ENCODE results near the gene GBX1. TPM values are rescaled to one million over a fixed set of nuclear protein-coding genes. Genes with fewer than 3 reads are reported as not detected.

The GBX1 gene
- total and polyA plus RNA-seq, 2 donors (not counting 3 experiments of a cell fraction or from before 2014, with no cell fraction given), result not detected

DNA sequence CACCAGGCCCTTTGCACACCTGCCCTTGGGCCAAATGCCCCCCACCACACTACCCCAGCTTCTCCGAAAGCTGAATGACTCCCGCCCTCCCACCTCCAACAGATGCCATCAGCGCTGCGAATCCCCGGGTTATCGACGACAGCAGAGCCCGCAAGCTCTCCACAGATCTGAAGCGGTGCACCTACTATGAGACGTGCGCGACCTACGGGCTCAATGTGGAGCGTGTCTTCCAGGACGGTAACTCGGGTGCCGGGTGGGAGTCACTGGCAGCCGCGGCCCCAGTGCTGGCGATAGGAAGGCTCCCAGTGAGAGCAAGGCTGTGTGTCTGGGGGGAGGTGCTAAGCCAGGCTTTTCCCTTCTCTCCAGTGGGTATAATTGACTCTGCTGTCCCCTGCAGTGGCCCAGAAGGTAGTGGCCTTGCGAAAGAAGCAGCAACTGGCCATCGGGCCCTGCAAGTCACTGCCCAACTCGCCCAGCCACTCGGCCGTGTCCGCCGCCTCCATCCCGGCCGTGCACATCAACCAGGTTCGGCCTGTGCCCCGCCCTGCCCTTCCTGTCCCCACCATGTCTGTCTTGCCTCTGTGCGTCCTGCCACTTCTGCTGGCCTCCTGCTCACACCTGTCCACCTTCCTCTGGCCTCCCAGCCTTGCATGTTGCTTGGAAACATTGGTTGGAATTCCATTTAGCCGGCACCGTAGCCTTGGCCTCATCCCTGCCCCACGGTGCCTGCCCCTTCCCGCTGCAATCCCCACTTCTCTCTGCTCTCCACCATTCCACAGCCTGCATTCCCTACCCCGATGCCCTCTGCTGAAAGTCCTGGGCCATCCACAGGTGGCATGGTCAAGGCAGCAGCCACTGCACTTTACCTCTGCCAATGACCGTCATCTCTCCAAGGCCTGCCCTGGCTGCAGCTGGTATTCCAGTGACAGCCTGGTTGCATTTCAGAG, 49.1 kb downstream of the GBX1 start:
- Histone ChIP-seq H3K27ac (ENCODE audit: insufficient read depth, low read depth, low read length) (no peak overlapping the region), H3K4me1 (ENCODE audit: control insufficient read depth, extremely low read depth, insufficient read depth, low read length) (peaks cover 20% of the 10 kb centered on the region), H3K9ac (replicated peaks; ENCODE audit: extremely low read depth, insufficient read depth, low read length) (no peak overlapping the region), H3K9me3 (replicated peaks; ENCODE audit: control insufficient read depth, insufficient read depth, low read length) (no peaks in the 10 kb centered on the region), H3K36me3 (ENCODE audit: control insufficient read depth in 2 of 2, extremely low read depth in 1 of 2, insufficient read depth in 2 of 2, low read length in 2 of 2) (peaks cover 9 to 43% of the 10 kb centered on the region in 2 experiments), H4K20me1 (replicated peaks; ENCODE audit: control insufficient read depth, extremely low read depth, insufficient read depth, low read length) (no peaks in the 10 kb centered on the region), H3K9me1 (replicated peaks; ENCODE audit: control insufficient read depth, extremely low read depth, insufficient read depth, low read length) (no peaks in the 10 kb centered on the region), H2AFZ (ENCODE audit: low read depth, low read length) (no peak overlapping the region), H3K79me2 (ENCODE audit: control insufficient read depth, insufficient read depth, low read length) (peaks cover 30% of the 10 kb centered on the region), H3K27me3 (ENCODE audit: control insufficient read depth in 2 of 2, insufficient read depth in 2 of 2, low read length in 2 of 2) (no peaks in the 10 kb centered on the region), H3K4me2 (ENCODE audit: insufficient read depth, low read length) (no peak overlapping the region), H3K4me3 (replicated peaks in 1 of 3; ENCODE audit: insufficient read depth in 1 of 3, low read depth in 1 of 3, low read length in 3 of 3) (no peak overlapping the region)
- intact Hi-C loops (cut with micrococcal nuclease), result no loop called here
- TF ChIP-seq JUN (IDR thresholded peaks at IDR 0.05; ENCODE audit: borderline replicate concordance, insufficient read depth, insufficient read length, low read depth), result no peak
- TF ChIP-seq, protein P1, sequence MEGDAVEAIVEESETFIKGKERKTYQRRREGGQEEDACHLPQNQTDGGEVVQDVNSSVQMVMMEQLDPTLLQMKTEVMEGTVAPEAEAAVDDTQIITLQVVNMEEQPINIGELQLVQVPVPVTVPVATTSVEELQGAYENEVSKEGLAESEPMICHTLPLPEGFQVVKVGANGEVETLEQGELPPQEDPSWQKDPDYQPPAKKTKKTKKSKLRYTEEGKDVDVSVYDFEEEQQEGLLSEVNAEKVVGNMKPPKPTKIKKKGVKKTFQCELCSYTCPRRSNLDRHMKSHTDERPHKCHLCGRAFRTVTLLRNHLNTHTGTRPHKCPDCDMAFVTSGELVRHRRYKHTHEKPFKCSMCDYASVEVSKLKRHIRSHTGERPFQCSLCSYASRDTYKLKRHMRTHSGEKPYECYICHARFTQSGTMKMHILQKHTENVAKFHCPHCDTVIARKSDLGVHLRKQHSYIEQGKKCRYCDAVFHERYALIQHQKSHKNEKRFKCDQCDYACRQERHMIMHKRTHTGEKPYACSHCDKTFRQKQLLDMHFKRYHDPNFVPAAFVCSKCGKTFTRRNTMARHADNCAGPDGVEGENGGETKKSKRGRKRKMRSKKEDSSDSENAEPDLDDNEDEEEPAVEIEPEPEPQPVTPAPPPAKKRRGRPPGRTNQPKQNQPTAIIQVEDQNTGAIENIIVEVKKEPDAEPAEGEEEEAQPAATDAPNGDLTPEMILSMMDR (IDR thresholded peaks at IDR 0.05; ENCODE audit: extremely low read depth in 1 of 2, insufficient read depth in 1 of 2, low read depth in 1 of 2, low read length in 2 of 2), result no peak
- no peak for TF ChIP-seq EZH2 (IDR thresholded peaks at IDR 0.05; ENCODE audit: borderline replicate concordance, low read depth, low read length, severe bottlenecking)
- TF ChIP-seq MYC (IDR thresholded peaks at IDR 0.05; ENCODE audit: low read depth, low read length), result no peak
- TF ChIP-seq, protein P2, sequence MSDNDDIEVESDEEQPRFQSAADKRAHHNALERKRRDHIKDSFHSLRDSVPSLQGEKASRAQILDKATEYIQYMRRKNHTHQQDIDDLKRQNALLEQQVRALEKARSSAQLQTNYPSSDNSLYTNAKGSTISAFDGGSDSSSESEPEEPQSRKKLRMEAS (IDR thresholded peaks at IDR 0.05; ENCODE audit: insufficient read depth, insufficient read length), result no peak
- no peak for TF ChIP-seq POLR2AphosphoS5 (IDR thresholded peaks at IDR 0.05; ENCODE audit: insufficient read depth, low read depth, low read length)
- no peak for TF ChIP-seq FOS (IDR thresholded peaks at IDR 0.05; ENCODE audit: borderline replicate concordance, insufficient read depth, low read length)
- TF ChIP-seq POLR2A (IDR thresholded peaks at IDR 0.05; ENCODE audit: low read depth, low read length), result no peak
- no peak for TF ChIP-seq GATA2 (IDR thresholded peaks at IDR 0.05; ENCODE audit: insufficient read depth, insufficient read length, low read depth, low read length)
- BruUV-seq (replicated peaks), result no TSS peak
- POLR2A ChIA-PET, result interaction anchor here (0.6 kb wide), 1 partner anchor 12 kb away, joined by 3 read pairs; no protein-coding TSS in a partner anchor
- dilution Hi-C loops (cut with MboI; ENCODE audit: extremely low pct_ligation_motif_present, low sequenced_read_pairs), result no loop called here
- DNase-seq (ENCODE audit: low read depth, low spot score), result no peak
- CTCF ChIA-PET, result no interaction called here
- FAIRE-seq, result no peak

Data from endothelial cell of umbilical vein (primary cell).